ENCODE measurements around the gene ATP8B2. TPM values are rescaled to one million over a fixed set of nuclear protein-coding genes. Genes with fewer than 3 reads are reported as not detected.

Gene ATP8B2
- total and polyA plus RNA-seq, 5 donors = 15.9 to 33.1 (median 25.9) TPM

Other genes starting within 250 kb of the ATP8B2 start
- under 1 TPM; 0.09 to 0.88 (median 0.18) TPM for gene NUP210L, start 170.5 kb upstream of the ATP8B2 start, total RNA-seq
- gene NUP210L, start 170.5 kb upstream of the ATP8B2 start, polyA plus RNA-seq = not detected
- gene TPM3, start 133.4 kb upstream of the ATP8B2 start, total RNA-seq = 100 to 1,000 TPM; 202 to 594 (median 262) TPM
- 391 TPM for gene TPM3, start 133.4 kb upstream of the ATP8B2 start, polyA plus RNA-seq
- gene CFAP141, start 119.2 kb upstream of the ATP8B2 start, total RNA-seq = not detected
- not detected for gene CFAP141, start 119.2 kb upstream of the ATP8B2 start, polyA plus RNA-seq
- 100 to 1,000 TPM; 103 to 112 (median 107) TPM for gene UBAP2L, start 104.6 kb upstream of the ATP8B2 start, total RNA-seq
- 67.6 TPM for gene UBAP2L, start 104.6 kb upstream of the ATP8B2 start, polyA plus RNA-seq
- 100 to 1,000 TPM; 116 to 152 (median 133) TPM for gene HAX1, start 52.9 kb upstream of the ATP8B2 start, total RNA-seq
- 203 TPM for gene HAX1, start 52.9 kb upstream of the ATP8B2 start, polyA plus RNA-seq
- under 1 TPM in 3 of 4 donors, not detected in 1; 0.12 to 0.37 (median 0.19) TPM for gene AQP10, start 4.4 kb upstream of the ATP8B2 start, total RNA-seq
- 0.23 TPM for gene AQP10, start 4.4 kb upstream of the ATP8B2 start, polyA plus RNA-seq
- gene IL6R, start 79.8 kb downstream of the ATP8B2 start, total RNA-seq = 10 to 100 TPM in 3 of 4 donors, 1 to 10 TPM in 1; 8.9 to 13.2 (median 12.1) TPM
- 5.7 TPM for gene IL6R, start 79.8 kb downstream of the ATP8B2 start, polyA plus RNA-seq
- 1 to 10 TPM; 2.8 to 4.1 (median 3.4) TPM for gene TDRD10, start 176.7 kb downstream of the ATP8B2 start, total RNA-seq
- 4.9 TPM for gene TDRD10, start 176.7 kb downstream of the ATP8B2 start, polyA plus RNA-seq
- 10 to 100 TPM; 17.4 to 23.8 (median 21.1) TPM for gene SHE, start 176.9 kb downstream of the ATP8B2 start, total RNA-seq
- 16.4 TPM for gene SHE, start 176.9 kb downstream of the ATP8B2 start, polyA plus RNA-seq
- gene UBE2Q1, start 233.1 kb downstream of the ATP8B2 start, total RNA-seq = 10 to 100 TPM; 49.4 to 67.9 (median 61.3) TPM
- gene UBE2Q1, start 233.1 kb downstream of the ATP8B2 start, polyA plus RNA-seq = 32.4 TPM
- gene CHRNB2, start 242.3 kb downstream of the ATP8B2 start, total RNA-seq = not detected
- gene CHRNB2, start 242.3 kb downstream of the ATP8B2 start, polyA plus RNA-seq = 0.07 TPM